Dermis microvascular lymphatic vessel endothelial cell (primary cell): ENCODE data around the gene COPZ1. TPM values are rescaled to one million over a fixed set of nuclear protein-coding genes. Genes with fewer than 3 reads are reported as not detected.
"Not testable (repeated sequence)": the region's sequence is repeated elsewhere in the genome, so short reads cannot be mapped to it uniquely, and the experiment has no call there.

ENCODE experiments used
- DNase-seq, 2 donors: peaks; one replicate each; pipeline versions ENCODE4 v3.0.0 to v3.0.0-alpha.2; 2010; ENCODE audit warnings: low read depth in 2 of 2
- total RNA-seq: library from RNA; depleted of rRNA; stranded (reverse); fragments of >200 nt; gene quantifications from 2 replicates; pipeline ENCODE4 v1.2.1, GENCODE V29; 2014

COPZ1 gene, protein sequence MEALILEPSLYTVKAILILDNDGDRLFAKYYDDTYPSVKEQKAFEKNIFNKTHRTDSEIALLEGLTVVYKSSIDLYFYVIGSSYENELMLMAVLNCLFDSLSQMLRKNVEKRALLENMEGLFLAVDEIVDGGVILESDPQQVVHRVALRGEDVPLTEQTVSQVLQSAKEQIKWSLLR
- 75.4 and 96.7 TPM in 2 replicates for total RNA-seq

DNA sequence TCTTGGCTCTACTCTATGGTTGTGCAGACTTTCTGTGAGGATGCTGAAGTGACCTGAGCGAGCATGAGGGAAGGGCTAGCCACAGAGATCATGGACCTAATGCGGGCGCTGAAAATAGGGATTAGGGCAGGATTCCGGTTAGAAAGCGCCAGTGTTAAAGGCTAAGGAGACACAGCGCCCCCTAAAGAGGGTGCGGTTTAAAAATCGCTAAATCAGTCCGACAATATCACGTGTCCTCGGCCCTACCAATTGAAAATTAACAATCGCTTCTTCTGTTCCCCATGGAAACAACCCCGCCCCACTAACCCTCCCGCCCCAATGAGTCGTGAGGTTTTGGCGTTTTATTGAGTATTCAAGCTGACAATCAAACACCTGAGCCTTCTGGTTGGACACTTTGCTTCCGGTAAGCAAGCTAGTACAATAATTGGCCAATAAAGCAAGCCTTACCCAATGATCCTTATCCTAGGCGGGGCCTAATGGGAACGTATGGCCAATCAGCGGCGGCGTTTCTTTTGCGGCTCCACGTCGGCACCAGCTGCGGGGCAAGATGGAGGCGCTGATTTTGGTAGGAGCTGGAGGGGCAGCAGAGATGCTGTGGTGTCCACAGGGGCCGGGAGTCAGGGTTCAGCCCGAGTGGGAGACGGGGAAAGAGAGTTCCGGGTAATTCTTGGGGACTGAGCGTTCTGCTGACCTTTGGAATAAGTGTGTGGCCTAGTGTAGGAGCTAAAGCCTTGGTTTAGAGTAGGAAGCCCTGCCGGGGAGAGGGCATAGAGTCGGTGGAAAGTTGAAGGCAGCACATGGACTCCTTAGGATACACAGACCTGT is at the start of gene COPZ1:
Gene COPZ1 (plus strand): TSS at position 515 of the 825 bp plus-strand sequence. CDS start 33 bp downstream, at position 548.
- peak; percentile 99 to 100 for DNase-seq

DNA sequence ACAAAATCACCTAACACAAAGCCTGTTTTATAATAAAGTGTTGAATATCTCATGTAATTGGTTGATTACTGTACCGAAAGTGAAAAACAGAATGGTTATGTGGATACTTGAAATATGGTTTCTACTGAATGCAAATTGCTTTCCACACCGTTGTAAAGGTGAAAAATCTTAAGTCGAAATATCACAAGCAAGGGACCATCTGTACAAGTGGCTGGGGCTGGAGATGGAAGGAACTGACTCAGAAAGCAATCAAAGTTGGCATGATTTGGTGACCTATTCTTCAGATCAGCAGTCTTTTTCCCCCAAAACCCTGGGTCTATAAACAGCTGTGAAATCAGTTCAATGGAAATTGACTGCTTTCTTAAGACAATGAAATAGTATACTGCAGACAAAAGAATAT is 48.6 kb upstream of the COPZ1 start:
- DNase-seq = no peak

DNA sequence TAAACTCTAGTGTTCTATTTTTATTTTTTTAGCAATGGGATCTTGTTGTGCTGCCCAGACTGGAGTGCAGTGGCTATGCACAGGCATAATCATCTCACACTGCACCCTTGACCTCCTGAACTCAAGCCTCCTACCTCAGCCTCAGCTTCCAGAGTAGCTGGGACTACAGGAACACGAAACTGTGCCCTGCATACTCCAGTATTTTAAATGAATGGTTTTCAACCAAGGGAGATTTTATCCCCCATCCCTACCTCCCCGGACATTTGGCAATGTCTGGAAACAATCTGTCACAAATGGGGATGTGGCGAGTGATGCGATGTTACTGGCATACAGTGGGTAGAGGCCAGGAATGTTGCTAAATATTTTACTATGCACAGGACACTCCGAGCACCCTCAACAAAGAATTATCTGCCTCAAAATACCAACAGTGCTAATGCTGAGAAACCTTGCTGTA is 47.1 kb upstream of the COPZ1 start:
- DNase-seq = peak in 1 of 2 donors; percentile 22

DNA sequence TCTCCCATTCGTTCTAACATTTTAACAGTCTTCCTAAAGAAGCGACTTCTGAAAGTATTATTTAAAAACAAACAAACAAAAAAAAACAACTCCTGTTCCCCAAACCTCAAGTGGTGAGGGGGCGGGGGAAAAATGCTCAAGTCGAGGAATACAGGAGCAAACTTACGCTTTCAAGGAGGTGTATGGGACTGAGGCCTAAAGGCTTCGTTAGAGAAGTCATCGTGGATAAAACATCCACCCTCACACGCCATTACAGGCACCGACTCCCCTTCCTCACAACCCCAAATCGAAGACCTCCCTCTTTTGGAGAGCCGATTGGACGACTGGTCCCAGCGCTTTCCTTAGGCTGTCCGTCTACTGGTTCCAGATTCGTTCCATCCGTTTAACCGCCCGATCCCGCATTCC is 45.7 kb upstream of the COPZ1 start:
- no peak for DNase-seq

DNA sequence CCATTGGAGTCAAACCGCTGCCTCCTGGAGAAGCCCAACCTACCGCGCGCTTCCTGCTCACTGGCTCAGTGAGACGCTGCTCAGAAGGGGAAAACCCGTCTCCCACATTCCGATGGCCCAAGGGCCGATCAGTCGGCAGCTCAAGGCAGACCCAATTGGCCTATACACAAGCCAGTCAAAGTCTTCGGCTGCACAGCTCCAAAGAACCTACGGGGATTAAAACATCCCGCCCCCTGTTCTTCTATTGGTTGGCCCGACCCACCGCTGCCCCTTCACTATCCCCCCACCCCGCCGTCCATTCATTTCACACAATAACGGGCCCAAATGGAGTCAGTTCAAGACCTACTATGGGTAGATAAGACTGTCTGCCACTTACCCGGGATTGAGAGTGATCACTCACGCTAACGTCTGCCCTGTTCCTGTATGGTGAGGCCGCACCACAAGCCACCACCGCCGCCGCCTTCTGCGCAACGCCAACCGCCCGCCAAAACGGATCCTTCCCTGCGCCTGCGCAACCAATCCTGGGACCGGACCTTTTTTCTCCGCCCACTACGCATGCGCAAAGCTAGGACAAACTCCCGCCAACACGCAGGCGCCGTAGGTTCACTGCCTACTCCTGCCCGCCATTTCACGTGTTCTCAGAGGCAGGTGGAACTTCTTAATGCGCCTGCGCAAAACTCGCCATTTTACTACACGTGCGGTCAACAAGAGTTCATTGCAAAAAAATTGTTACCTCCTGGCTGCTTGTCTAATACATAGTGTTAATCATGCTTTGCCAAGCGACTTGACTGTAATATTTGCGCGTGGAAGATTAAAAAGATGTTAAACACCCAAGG is 45.1 kb upstream of the COPZ1 start, which contains the start of gene CBX5:
Gene CBX5 (minus strand): TSS at position 491 of the 836 bp plus-strand sequence. CDS start 22,472 bp downstream, outside the sequence.
- peak; percentile 99 to 100 for DNase-seq

DNA sequence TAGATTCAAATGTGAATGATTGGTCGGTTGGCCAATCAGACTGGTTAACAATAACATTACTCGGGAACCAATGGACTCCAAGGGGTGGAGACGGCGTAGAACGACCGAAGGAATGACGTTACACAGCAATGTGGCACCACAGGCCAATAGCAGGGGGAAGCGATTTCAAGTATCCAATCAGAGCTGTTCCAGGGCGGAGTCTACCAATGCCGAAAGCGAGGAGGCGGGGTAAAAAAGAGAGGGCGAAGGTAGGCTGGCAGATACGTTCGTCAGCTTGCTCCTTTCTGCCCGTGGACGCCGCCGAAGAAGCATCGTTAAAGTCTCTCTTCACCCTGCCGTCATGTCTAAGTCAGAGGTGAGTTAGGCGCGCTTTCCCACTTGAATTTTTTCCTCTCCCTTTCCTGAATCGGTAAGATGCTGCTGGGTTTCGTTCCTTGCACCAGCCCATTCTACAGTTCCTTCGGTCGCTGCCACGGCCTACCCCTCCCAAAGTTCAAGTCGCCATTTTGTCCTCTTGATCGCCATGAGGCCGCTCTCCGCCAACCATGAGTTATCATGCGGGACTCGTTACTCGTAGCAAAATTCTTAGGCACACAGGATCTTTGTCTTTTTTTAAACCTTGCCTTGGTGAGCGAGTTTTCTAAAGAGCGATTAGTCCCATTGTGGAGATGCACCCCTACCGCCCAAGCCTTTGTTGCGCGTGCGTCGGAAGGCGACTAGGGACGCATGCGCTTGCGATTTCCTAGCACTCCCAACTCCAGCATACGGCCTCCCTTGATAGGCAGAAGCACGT is 44.3 kb upstream of the COPZ1 start, which contains the start of gene HNRNPA1:
Gene HNRNPA1 (plus strand): TSS at position 259 of the 793 bp plus-strand sequence. CDS start 82 bp downstream, at position 341.
- peak; percentile 100 for DNase-seq

DNA sequence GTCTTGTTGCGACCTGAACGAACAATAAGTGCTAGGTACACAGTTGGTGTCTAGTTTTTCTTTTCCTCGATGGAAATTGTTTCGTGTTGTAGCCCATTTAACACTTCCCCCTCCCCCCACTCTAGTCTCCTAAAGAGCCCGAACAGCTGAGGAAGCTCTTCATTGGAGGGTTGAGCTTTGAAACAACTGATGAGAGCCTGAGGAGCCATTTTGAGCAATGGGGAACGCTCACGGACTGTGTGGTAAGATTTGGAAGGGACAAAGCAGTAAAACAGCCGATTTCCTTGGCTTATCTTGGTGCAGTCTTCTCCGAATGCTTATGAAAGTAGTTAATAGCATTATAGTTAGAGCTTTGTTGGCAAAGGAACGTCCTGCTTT is 43.7 kb upstream of the COPZ1 start:
- not testable (repeated sequence) for DNase-seq

DNA sequence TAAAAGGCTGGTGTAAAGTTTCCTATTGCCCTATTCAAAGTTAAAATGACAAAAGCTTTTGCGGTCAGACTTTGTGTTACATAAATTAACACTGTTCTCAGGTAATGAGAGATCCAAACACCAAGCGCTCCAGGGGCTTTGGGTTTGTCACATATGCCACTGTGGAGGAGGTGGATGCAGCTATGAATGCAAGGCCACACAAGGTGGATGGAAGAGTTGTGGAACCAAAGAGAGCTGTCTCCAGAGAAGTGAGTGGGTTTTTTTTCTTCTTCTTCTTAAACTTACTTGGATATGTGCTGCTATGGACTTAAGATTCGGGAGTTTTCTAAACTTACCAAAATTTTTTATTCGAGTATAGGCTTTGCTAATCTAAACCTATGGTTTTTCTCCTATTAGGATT is 43.2 kb upstream of the COPZ1 start:
- DNase-seq = not testable (repeated sequence)

DNA sequence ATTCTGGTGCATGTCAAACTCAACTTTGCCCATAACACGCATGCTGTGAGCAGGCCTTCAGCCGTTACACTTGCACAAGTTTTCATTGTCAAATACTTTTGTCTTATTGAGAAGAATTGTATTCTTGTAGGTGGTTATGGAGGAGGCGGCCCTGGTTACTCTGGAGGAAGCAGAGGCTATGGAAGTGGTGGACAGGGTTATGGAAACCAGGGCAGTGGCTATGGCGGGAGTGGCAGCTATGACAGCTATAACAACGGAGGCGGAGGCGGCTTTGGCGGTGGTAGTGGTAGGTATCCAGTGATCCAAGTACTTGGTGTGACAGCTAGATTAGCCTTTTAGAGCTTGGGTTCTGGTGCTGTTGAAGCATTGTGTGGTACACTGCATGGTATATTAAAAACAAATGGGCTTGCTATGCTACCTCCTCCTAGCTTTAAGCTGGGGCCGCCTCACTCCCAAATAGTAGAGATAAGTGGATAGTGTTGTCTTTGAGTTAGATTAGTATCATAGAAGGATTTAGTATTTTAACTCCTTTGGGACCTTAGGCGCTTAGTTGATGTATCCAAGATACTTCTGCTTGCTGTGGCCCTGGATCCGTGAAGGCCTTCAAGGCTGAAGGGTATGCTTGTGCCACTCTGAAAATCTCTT is 41.9 kb upstream of the COPZ1 start:
- DNase-seq = no peak

DNA sequence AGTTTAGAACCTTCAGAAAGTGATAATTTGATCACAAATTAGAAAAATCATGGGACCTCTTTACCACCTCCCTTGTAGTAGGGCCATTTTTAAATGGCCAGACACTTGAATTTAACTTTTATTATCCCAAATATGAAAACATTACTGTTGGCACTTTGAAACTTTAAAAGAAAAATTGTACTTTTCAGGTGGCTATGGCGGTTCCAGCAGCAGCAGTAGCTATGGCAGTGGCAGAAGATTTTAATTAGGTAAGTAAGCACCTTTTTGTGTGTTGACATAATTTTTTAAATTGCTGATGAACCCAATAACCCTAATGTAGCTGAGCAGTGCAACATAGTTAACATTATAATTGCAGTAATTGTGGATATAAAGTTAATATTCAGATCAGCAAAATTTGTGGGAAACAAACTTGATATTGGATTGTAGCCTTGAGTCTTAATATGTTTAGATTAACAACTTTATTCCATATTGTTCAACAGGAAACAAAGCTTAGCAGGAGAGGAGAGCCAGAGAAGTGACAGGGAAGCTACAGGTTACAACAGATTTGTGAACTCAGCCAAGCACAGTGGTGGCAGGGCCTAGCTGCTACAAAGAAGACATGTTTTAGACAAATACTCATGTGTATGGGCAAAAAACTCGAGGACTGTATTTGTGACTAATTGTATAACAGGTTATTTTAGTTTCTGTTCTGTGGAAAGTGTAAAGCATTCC is 40.7 kb upstream of the COPZ1 start:
- DNase-seq = not testable (repeated sequence)

DNA sequence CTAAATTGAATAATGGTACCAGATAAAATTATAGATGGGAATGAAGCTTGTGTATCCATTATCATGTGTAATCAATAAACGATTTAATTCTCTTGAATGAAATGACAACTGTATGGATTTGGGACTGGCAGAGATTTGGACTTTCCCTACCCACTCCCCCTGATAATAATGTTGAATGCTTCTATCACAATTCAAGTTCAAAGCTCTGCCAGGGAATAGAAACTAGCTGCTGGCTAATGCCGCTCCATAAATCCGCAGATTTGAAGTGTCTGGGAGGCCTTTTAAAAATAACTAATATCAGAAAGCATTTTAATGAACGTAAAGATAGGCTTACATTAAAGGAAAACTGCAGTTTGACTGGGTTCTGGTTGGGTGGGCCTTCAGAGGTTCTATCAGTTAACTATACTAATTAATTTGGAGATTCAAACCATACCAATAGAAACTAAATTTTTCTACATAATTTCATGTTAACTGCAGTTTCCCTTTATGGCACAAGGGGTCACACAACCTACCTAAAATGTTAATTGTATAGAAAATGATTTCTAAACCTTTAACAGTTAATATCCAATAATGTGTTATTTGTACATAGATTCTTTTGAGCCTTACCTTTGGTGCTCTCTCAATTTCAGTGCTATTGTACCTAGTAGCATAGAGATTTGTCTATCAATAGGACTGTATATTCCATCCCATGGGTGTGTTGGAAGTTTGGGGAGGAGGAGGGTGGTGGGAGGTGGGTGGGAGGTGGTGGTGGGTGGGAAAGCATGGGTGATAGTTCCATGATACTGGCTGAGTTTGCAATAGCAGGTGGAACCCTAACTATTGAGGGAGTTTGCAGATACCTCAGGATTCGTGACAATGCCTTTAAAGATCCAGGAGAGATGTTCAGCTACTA is 39.5 kb upstream of the COPZ1 start:
- no peak for DNase-seq

DNA sequence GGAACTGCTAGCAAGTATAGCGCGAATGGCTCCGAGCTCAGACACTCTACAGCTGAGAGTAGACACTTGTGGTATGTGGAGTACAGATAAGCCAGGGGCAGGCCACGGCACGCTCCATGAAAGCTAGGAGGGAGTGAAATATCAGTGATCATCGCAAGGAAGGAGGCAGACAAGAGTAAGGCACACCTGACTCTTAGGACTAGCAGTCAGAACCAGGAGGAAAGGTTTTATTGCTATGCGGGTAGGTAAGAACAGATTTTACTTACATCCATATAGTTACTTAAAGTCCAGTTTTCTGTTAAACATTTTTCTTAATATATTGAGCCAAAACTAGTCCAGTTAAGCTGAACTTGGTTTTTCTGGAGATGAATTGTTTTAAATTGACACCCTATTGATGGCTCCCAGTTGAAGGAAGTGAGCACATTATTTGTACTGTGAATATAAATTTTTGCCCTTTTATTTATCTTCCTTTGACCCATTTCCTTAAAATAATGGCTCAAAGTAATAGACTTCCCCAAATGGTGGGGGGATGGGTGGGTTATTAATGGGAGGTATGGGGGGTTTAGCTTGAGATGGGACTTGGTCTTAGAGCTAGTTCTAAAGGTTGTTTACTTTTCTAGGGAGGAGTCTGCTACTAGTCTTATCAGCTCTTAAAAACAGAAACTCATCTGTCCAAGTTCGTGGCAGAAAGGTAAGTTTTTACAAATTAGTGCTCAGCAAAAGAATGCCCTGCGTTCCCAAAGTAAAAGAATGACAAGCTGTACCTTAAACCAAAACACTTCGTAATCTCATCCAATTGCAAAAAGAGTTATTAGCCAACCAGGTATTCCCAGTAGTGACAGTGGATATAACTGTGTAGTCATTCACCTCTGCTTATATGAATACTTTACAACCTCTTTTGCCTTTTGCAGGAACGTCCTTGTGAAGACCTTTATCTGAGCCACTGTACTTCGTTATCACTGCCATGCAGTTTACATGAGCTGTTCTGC is 38.6 kb upstream of the COPZ1 start:
- no peak for DNase-seq

DNA sequence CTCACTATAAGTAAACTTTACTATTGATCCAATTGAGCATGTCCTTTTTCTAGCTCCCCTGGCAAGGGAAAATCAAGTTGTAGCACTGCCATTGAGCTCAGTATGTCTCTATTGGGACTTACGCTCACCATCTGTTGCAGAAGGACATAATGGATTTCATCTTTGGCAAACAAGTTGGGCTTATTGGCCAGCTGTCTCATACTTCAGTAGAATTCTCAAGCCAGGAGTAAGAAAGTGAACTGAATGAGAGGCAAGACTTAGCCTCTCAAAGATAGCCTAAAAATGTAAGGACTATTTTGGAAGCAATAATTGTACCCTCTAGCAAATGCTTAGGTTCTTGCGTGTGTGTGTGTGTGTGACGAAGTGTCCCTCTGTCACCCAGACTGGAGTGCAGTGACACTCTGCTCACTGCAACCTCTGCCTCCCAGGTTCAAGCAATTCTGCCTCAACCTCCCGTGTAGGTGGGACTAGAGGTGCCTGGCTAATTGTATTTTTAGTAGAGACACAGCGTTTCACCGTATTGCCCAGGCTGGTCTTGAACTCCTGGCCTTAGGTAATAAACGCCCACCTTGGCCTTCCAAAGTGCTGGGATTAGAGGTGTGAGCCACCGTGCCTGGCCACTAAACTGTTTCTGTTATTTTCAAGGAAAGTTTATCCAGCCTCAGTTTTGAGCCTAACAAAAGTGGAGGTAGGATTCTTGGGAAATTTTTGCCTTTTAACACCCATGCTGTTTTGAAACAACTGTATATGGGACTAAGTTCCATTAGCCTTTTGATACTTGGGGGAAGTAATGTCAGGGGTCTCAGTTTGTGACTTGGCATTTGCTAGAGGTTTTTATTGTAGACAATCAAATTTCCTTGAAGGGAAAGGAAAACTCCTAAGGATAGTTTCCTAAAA is 37.4 kb upstream of the COPZ1 start:
- DNase-seq = no peak

DNA sequence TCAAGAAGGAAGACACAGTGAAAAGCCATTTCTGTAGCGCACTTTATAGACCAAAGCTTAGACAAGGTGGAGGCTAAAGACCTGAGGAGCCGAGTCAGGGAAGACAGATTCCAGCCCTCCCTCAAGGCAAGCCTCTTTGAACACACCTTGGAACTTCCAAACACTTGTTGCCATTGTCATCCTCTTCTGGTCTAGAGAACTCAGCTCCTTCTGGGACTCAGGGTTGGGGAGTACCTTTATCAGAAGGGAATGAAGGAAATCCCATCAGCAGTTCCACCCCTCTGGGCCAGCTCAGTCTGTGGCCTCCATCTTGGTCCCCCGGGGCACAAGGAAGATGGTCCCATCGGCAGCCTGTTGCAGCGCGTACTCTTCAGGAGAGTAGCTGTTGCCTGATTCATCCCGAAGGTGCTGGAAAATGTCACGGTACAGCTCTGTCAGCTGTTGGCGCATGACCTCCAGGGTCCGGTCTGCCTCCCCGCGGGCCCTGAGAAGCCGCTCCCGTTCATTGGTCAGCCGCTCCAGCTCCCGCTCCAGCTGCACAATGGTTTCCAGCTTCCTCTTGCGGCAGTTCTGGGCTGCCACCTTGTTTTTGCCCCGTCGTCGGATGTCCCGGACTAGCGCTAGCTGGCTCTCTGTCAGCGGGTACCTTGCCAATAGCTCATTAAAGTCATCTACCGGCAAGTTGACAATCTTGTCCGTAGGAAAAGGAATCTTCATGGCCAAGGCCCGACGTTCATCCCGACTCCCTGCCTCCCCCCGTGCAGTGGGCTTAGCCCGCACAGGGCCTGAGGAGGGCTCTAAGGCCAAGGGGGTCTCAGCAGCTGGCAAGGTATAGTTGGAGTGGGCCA is 32.6 kb upstream of the COPZ1 start:
- no peak for DNase-seq

DNA sequence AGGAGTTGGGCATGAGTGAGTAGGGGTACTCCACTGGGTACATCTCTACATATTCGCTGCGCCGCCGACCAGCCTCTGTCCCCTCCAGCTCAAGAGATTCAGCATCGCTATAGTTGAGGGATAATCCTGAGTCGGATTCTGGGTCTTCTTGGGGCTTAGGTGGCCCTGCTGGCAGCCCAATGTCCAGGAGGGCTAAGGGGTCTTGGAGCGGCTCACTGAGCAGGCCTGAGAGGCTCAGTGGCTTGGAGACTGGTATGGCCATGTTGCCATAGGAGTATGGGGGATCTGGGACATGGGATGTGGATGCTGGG is 32.0 kb upstream of the COPZ1 start:
- no peak for DNase-seq
